H9 (cell line): ENCODE data around the gene BAAT. TPM values are rescaled to one million over a fixed set of nuclear protein-coding genes. Genes with fewer than 3 reads are reported as not detected.

Experiments
- DNase-seq: peaks from one replicate; pipeline ENCODE4 v3.0.0-alpha.2; 2017
- H2AFZ ChIP-seq: one replicate; pipeline ENCODE4 v1.6.1; 2013; ENCODE audit warnings: mild to moderate bottlenecking, low read length, control low read depth, moderate library complexity
- H2AK5ac ChIP-seq: 2 replicates; pipeline ENCODE4 v1.6.1; 2013; ENCODE audit warnings: low read length, control low read depth, mixed read lengths; ENCODE audit not compliant: insufficient read length
- H2BK120ac ChIP-seq: one replicate; pipeline ENCODE4 v1.6.1; 2013; ENCODE audit warnings: low read depth, mild to moderate bottlenecking, low read length, control low read depth, inconsistent platforms; ENCODE audit not compliant: poor library complexity, severe bottlenecking
- H2BK12ac ChIP-seq: 2 replicates; pipeline ENCODE4 v1.6.1; 2013; ENCODE audit warnings: low read length, control low read depth, mixed read lengths, low read depth; ENCODE audit not compliant: insufficient read length
- H2BK15ac ChIP-seq: 2 replicates; pipeline ENCODE4 v1.6.1; 2013; ENCODE audit warnings: low read depth, low read length, control low read depth
- H2BK20ac ChIP-seq: one replicate; pipeline ENCODE4 v1.6.1; 2013; ENCODE audit warnings: low read depth, mild to moderate bottlenecking, low read length, control low read depth, inconsistent platforms; ENCODE audit not compliant: poor library complexity, severe bottlenecking
- H2BK5ac ChIP-seq: 2 replicates; pipeline ENCODE4 v1.6.1; 2013; ENCODE audit warnings: low read length, control low read depth, mixed read lengths; ENCODE audit not compliant: insufficient read length
- H3K14ac ChIP-seq: 2 replicates; pipeline ENCODE4 v1.6.1; 2013; ENCODE audit warnings: low read length, control low read depth; ENCODE audit not compliant: insufficient read depth
- H3K18ac ChIP-seq: 2 replicates; pipeline ENCODE4 v1.6.1; 2013; ENCODE audit warnings: low read depth, mild to moderate bottlenecking, mixed read lengths, low read length, control low read depth; ENCODE audit not compliant: insufficient read length
- H3K23ac ChIP-seq: 2 replicates; pipeline ENCODE4 v1.6.1; 2013; ENCODE audit warnings: low read length, control low read depth, mixed read lengths, low read depth; ENCODE audit not compliant: insufficient read length
- H3K23me2 ChIP-seq: 2 replicates; pipeline ENCODE4 v1.6.1; 2013; ENCODE audit warnings: low read depth, mild to moderate bottlenecking, mixed read lengths, low read length, control low read depth; ENCODE audit not compliant: insufficient read length, poor library complexity, severe bottlenecking
- H3K27ac ChIP-seq: 2 replicates; pipeline ENCODE4 v1.5.1; 2013; ENCODE audit warnings: low read length, control low read depth, mixed read lengths, low read depth; ENCODE audit not compliant: insufficient read length
- H3K27me3 ChIP-seq: 2 replicates; pipeline ENCODE4 v1.6.1; 2013; ENCODE audit warnings: low read length, control low read depth, inconsistent platforms; ENCODE audit not compliant: insufficient read depth
- H3K4ac ChIP-seq: 2 replicates; pipeline ENCODE4 v1.6.1; 2013; ENCODE audit warnings: low read depth, mild to moderate bottlenecking, control low read depth, inconsistent platforms, low read length, moderate library complexity
- H3K4me1 ChIP-seq: 2 replicates; pipeline ENCODE4 v1.6.1; 2013; ENCODE audit warnings: low read length, control low read depth, inconsistent platforms; ENCODE audit not compliant: insufficient read depth
- H3K4me2 ChIP-seq: 2 replicates; pipeline ENCODE4 v1.6.1; 2013; ENCODE audit warnings: low read length, control low read depth, mixed read lengths; ENCODE audit not compliant: insufficient read length, insufficient read depth
- H3K56ac ChIP-seq: 2 replicates; pipeline ENCODE4 v1.6.1; 2013; ENCODE audit warnings: low read depth, mild to moderate bottlenecking, mixed read lengths, low read length, control low read depth; ENCODE audit not compliant: insufficient read length
- H3K79me1 ChIP-seq: 2 replicates; pipeline ENCODE4 v1.6.1; 2013; ENCODE audit warnings: low read depth, mild to moderate bottlenecking, moderate library complexity, low read length, control low read depth, inconsistent platforms; ENCODE audit not compliant: insufficient read depth, poor library complexity, severe bottlenecking
- H3K79me2 ChIP-seq: 2 replicates; pipeline ENCODE4 v1.6.1; 2013; ENCODE audit warnings: low read length, control low read depth, inconsistent platforms; ENCODE audit not compliant: insufficient read depth
- H3K9ac ChIP-seq: 2 replicates; pipeline ENCODE4 v1.6.1; 2013; ENCODE audit warnings: low read length, control low read depth, mixed read lengths; ENCODE audit not compliant: insufficient read length; ENCODE audit errors: extremely low read depth
- H3K9me3 ChIP-seq: one replicate; pipeline ENCODE4 v1.6.1; 2013; ENCODE audit warnings: low read depth, low read length, inconsistent platforms; ENCODE audit not compliant: control insufficient read depth
- H3T11ph ChIP-seq: one replicate; pipeline ENCODE4 v1.6.1; 2013; ENCODE audit warnings: mild to moderate bottlenecking, low read length, control low read depth, inconsistent platforms
- H4K20me1 ChIP-seq: one replicate; pipeline ENCODE4 v1.6.1; 2013; ENCODE audit not compliant: control insufficient read depth, insufficient read length, insufficient read depth
- H4K5ac ChIP-seq: 2 replicates; pipeline ENCODE4 v1.6.1; 2013; ENCODE audit warnings: low read depth, mild to moderate bottlenecking, mixed read lengths, low read length, control low read depth; ENCODE audit not compliant: insufficient read length
- H4K8ac ChIP-seq: replicated peaks from 2 replicates; pipeline ENCODE4 v1.6.1; 2013; ENCODE audit warnings: low read length, control low read depth, mixed read lengths, low read depth; ENCODE audit not compliant: insufficient read length
- H4K91ac ChIP-seq: 2 replicates; pipeline ENCODE4 v1.6.1; 2013; ENCODE audit warnings: low read depth, mild to moderate bottlenecking, moderate library complexity, mixed read lengths, low read length, control low read depth; ENCODE audit not compliant: insufficient read length
- H3K27ac Mint-ChIP-seq, 3 experiments: 2 replicates in 2 of 3; 3 replicates in 1 of 3; pipeline ENCODE4 v1.8.0; 2020 to 2021; ENCODE audit warnings: mixed read lengths in 3 of 3, mild to moderate bottlenecking in 1 of 3, moderate library complexity in 1 of 3
- H3K27me3 Mint-ChIP-seq: 2 replicates; pipeline ENCODE4 v1.8.0; 2021; ENCODE audit warnings: low read depth, mild to moderate bottlenecking, moderate library complexity, mixed read lengths
- H3K36me3 Mint-ChIP-seq, 3 experiments: 2 replicates in 2 of 3; 3 replicates in 1 of 3; pipeline ENCODE4 v1.8.0; 2020 to 2021; ENCODE audit warnings: low read depth in 3 of 3, mixed read lengths in 3 of 3; ENCODE audit not compliant: insufficient read depth in 1 of 3
- H3K4me1 Mint-ChIP-seq, 2 experiments: 2 replicates each; pipeline ENCODE4 v1.8.0; 2020; ENCODE audit warnings: mixed read lengths in 2 of 2
- H3K4me3 Mint-ChIP-seq, 2 experiments: 2 replicates in 1 of 2; 3 replicates in 1 of 2; pipeline ENCODE4 v1.8.0; 2020 to 2021; ENCODE audit warnings: mild to moderate bottlenecking in 2 of 2, mixed read lengths in 2 of 2, moderate library complexity in 1 of 2
- H3K9me3 Mint-ChIP-seq, 2 experiments: 2 replicates in 1 of 2; 3 replicates in 1 of 2; pipeline ENCODE4 v1.8.0; 2020; ENCODE audit warnings: mild to moderate bottlenecking in 2 of 2, mixed read lengths in 2 of 2, moderate library complexity in 1 of 2
- CTCF ChIP-seq: fragments of 200-600 bp; sonication (generic); conservative IDR thresholded peaks from 3 replicates; pipeline ENCODE4 v1.8.0; 2021; ENCODE audit warnings: antibody characterized with exemption, mild to moderate bottlenecking
- WGBS: extraction: QIAGEN DNeasy Blood & Tissue Kit; methylation state at CpG from one replicate; pipeline ENCODE4 v1.1.7; 2013; ENCODE audit warnings: missing lambda C conversion rate, low lambda C conversion rate, mixed read lengths; ENCODE audit not compliant: insufficient read length; ENCODE audit errors: extremely low coverage; 5-methylcytosine and 5-hydroxymethylcytosine counted together
- total RNA-seq: library from RNA; stranded (reverse); gene quantifications from 2 replicates; pipeline ENCODE4 v1.2.1, GENCODE V29; 2021

The BAAT gene
- total RNA-seq, 1 experiment from 2014 or later: 0.09 TPM

GRCh38 chr9:101409079-101409477 is 24.3 kb upstream of the BAAT start:
- H4K91ac ChIP-seq: no peak overlapping the region
- no peak overlapping the region for H4K5ac ChIP-seq
- no peak overlapping the region for H3K4me3 Mint-ChIP-seq
- H3K9ac ChIP-seq: no peak overlapping the region
- H3K27ac ChIP-seq: no peak overlapping the region
- H3K23me2 ChIP-seq: no peaks in the 10 kb centered on the region
- H3K56ac ChIP-seq: no peak overlapping the region
- H2BK15ac ChIP-seq: no peak overlapping the region
- no peaks in the 10 kb centered on the region for H3K79me1 ChIP-seq
- no peak overlapping the region for H2BK20ac ChIP-seq
- H2BK12ac ChIP-seq: no peak overlapping the region
- TF ChIP-seq CTCF: no peak
- DNase-seq: no peak
- no CpG with 5 or more reads among the region's 4 CpGs for WGBS
- no peak overlapping the region for H3T11ph ChIP-seq
- no peak overlapping the region for H3K23ac ChIP-seq
- H3K18ac ChIP-seq: no peak overlapping the region
- H2BK120ac ChIP-seq: no peak overlapping the region
- H3K9me3 Mint-ChIP-seq: peaks cover 73 to 79% of the 10 kb centered on the region in 2 experiments
- no peak overlapping the region for H3K27ac Mint-ChIP-seq
- H3K27me3 ChIP-seq: no peaks in the 10 kb centered on the region
- no peak overlapping the region for H3K14ac ChIP-seq
- no peak overlapping the region for H3K4me2 ChIP-seq
- H2AFZ ChIP-seq: no peak overlapping the region
- no peaks in the 10 kb centered on the region for H3K79me2 ChIP-seq
- no peak overlapping the region for H2AK5ac ChIP-seq
- H4K20me1 ChIP-seq: no peaks in the 10 kb centered on the region
- H3K4me1 Mint-ChIP-seq: no peaks in the 10 kb centered on the region
- H3K27me3 Mint-ChIP-seq: no peaks in the 10 kb centered on the region; the same call in none of the 2 replicates
- H3K9me3 ChIP-seq: peaks cover 44% of the 10 kb centered on the region
- H2BK5ac ChIP-seq: no peak overlapping the region
- H3K4ac ChIP-seq: no peak overlapping the region
- no peak overlapping the region for H4K8ac ChIP-seq
- peaks cover 70 to 82% (median 74%) of the 10 kb centered on the region in 3 experiments for H3K36me3 Mint-ChIP-seq
- no peaks in the 10 kb centered on the region for H3K4me1 ChIP-seq
